HL-60 (cell line): ENCODE measurements around the gene MED4.

Source experiments
- DNase-seq, 2 experiments: peaks; one replicate each; pipeline ENCODE4 v3.0.0-alpha.2; 2010 to 2020; ENCODE audit warnings: low read depth in 1 of 2, low spot score in 1 of 2
- H3K27ac ChIP-seq: fragments of 250-450 bp; sonication (Bioruptor Pico); replicated peaks from 2 replicates; pipeline ENCODE4 v1.5.1; 2020; ENCODE audit warnings: mild to moderate bottlenecking, moderate library complexity
- H3K27me3 ChIP-seq: fragments of 250-450 bp; sonication (Bioruptor Pico); 2 replicates; pipeline ENCODE4 v1.5.1; 2021; ENCODE audit warnings: mild to moderate bottlenecking, moderate library complexity; ENCODE audit not compliant: insufficient read depth, poor library complexity, severe bottlenecking
- H3K4me3 ChIP-seq: replicated peaks from 2 replicates; pipeline ENCODE4 v1.5.1; 2011; ENCODE audit warnings: mild to moderate bottlenecking, control low read depth, low read length; ENCODE audit not compliant: insufficient read depth
- CTCF ChIP-seq: IDR thresholded peaks from one replicate; pipeline ENCODE4 v1.5.1; 2011; ENCODE audit warnings: low read length, control low read depth, inconsistent platforms; ENCODE audit not compliant: insufficient read depth
- GABPA ChIP-seq: IDR thresholded peaks from 2 replicates; pipeline ENCODE4 v1.6.1; 2012; ENCODE audit warnings: low read depth
- POLR2AphosphoS5 ChIP-seq: IDR thresholded peaks from 2 replicates; pipeline ENCODE4 v1.6.1; 2012; ENCODE audit warnings: low read depth
- REST ChIP-seq: IDR thresholded peaks from 2 replicates; pipeline ENCODE4 v1.6.1; 2012; ENCODE audit warnings: low read depth; ENCODE audit not compliant: insufficient replicate concordance
- SPI1 ChIP-seq: IDR thresholded peaks from 2 replicates; pipeline ENCODE4 v1.6.1; 2012; ENCODE audit warnings: low read depth, mild to moderate bottlenecking, borderline replicate concordance

MED4 gene

GRCh38 chr13:48040896-48041295 is 54.0 kb downstream of the MED4 start:
- no peak for TF ChIP-seq GABPA
- TF ChIP-seq SPI1 = no peak
- TF ChIP-seq POLR2AphosphoS5 = no peak
- TF ChIP-seq REST = no peak
- TF ChIP-seq CTCF = no peak

GRCh38 chr13:48040049-48040448 is 54.9 kb downstream of the MED4 start:
- no peak for TF ChIP-seq CTCF
- no peak for TF ChIP-seq POLR2AphosphoS5
- TF ChIP-seq GABPA = no peak
- no peak for TF ChIP-seq REST
- no peak for TF ChIP-seq SPI1
- no peak for DNase-seq
- H3K27ac ChIP-seq = no peak overlapping the region
- no peaks in the 10 kb centered on the region for H3K27me3 ChIP-seq
- no peak overlapping the region for H3K4me3 ChIP-seq

More at GRCh38 chr13:48040896-48041295, 54.0 kb downstream of the MED4 start:
- DNase-seq = no peak
- H3K27ac ChIP-seq = no peak overlapping the region
- no peaks in the 10 kb centered on the region for H3K27me3 ChIP-seq
- no peak overlapping the region for H3K4me3 ChIP-seq

- Histone ChIP-seq H3K27ac (no peak overlapping the region), H3K27me3 (no peaks in the 10 kb centered on the region), H3K4me3 (no peak overlapping the region; the same call in 1 of the 2 replicates)
- TF ChIP-seq REST (no peak), POLR2AphosphoS5 (no peak), SPI1 (no peak), CTCF (no peak), GABPA (no peak)
- no peak for DNase-seq
Observed at GRCh38 chr13:48038761-48039160, 56.1 kb downstream of the MED4 start.
